Right hindlimb (tissue), 1 donor: ENCODE results near the gene PARVB.
A peak's percentile ranks its signal among the peaks of the same experiment; 100 is the strongest.

Experiments
- DNase-seq: peaks from one replicate; pipeline ENCODE4 v3.0.0-alpha.2; 2018

The PARVB gene

DNA sequence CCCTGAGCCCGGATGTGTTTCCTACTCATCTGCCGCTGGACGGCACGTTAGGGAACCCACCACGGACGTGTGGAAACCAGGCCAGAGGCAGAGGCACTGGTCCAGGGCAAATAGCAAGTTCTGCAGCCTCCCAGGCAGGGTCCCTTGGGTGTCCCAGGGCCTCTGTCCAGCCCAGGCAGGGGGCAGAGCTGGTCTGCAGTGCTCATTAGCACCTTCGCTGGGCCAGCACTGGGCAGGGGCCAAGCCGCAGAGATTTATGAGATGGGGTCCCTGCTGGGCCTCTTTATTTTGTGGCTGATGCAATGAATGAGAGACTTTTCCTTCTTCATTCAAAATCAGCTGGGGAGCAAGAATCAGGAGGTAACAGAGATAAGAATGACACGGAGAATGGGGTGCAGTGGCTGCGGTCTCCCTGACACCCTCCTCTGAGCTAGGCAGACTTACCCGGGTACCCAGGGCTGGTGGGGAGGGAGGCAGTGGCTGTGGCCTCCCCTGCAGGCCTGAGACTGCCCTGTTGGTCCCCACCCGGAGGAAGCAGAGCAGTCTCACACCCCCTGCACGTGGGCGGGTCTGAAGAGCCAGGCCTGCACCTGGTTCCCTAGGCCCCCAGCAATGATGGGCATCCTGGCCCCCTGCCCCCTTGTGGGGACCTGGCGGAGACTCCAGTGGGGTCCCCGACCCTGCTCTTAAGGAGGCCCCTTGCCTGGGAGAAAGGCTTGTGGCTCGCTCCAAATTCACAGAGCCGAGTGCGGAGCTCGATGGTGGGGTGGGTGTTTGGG lies 142.6 kb downstream of the PARVB start:
- peak; percentile 43 for DNase-seq

DNA sequence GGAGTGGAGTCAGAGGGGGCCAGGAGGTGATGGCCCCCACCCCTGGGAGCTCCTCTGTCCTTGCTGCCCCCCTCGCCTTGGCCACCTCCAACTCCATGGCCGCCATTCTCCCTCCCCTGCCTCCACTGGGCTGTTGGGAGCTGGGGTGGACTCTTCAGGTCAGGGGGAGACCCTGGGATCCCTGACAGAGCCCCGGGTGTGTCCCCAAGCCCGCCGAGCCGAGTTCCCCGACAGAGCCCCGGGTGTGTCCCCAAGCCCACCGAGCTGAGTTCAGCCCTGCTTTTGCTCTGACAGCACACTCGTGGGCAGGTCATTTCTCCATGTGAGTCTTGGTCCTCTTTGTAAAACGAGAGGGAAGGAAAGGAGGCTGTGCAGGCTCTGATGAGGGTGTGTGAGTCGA lies 143.4 kb downstream of the PARVB start:
- no peak for DNase-seq

DNA sequence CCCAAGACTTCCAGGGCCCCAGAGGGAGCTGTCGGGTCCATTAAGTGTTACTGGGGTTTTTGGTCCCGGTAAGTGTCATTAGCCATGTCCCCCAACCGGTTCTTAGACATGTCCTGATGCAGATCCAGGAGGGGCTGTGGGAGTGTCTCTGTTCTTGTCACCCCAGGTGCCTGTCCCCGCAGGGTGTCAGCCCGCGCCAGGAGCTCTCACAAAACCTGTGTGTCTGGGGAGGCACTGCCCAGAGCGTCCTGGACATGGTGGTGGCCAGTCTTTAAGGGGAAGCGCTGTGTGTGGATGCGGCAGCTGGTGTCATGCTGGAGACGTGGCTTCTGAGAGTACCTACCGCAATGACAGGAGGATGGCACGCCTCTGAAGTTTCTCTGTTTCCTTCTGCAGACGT lies 144.1 kb downstream of the PARVB start:
- no peak for DNase-seq

DNA sequence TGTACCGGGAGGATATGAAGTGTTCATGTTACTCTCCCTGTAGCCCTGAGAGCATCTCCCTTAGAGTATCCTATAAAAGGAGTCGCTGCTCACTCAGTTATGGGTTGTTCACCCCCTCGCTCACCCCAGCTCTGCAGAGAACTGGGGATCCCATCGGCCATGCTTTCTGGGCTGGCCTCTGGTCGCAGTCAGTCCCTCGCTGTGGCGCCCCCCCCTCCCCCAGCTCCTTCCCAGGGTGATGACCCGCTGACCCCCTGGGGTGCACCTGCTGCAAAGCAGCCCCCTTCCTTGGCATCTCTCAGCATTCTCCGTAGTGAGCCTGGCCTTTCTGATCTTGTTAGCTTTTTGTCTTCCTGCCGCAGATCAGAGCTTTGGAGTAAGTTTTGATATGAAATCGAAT lies 146.4 kb downstream of the PARVB start:
- no peak for DNase-seq

DNA sequence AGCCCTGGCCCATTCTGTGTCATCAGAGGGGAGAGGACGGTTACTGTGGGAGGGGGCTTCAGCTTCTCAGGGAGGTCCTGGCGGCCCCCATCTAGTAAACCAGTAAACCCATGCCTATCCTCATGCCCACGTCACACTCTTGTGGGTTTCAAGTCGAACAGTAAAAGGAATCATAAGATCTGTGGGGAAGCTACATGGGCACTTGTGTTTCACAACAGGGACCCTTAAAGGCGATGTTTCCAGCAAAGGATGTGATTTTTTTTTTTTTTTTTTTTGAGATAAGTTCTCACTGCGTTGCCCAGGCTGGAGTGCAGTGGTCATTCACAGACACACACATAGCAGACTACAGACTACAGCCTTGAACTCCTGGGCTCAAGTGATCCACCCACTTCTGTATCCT lies 147.5 kb downstream of the PARVB start:
- DNase-seq, result no peak

DNA sequence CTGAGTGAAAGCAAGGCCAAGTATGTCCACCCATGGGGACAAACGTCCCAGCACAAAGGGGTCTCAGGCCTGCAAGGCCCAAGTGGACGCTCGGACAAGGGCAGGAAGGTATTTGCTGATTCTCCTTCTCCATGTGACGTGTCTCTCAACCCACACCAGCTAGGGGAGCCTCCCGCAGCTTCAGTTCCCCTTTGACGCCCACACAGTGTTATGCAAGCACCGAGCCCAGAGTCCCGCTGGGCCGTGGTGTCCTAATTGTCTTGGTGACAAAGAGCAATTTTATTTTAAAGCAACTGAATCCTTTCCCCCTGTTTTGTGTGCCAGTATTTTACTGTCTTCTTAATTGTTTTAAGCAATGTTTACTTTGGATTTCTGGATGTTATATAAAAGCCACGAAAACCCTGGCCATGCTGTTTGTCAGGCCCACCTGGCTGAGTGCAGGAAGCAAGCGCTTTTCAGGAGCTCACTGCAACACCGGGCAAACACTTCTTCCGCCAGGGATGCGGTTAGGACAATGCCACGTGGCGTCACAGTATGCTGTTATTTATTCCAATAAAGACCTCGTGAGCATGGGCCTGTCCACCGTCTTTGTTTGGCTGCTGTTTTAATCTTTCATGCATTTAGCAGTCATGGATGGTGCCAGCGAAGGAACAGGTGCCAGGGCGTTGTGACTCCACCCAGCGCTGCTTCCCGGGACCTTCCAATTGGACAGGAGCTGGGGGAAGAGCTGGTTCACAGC lies 148.4 kb downstream of the PARVB start:
- DNase-seq, result no peak

DNA sequence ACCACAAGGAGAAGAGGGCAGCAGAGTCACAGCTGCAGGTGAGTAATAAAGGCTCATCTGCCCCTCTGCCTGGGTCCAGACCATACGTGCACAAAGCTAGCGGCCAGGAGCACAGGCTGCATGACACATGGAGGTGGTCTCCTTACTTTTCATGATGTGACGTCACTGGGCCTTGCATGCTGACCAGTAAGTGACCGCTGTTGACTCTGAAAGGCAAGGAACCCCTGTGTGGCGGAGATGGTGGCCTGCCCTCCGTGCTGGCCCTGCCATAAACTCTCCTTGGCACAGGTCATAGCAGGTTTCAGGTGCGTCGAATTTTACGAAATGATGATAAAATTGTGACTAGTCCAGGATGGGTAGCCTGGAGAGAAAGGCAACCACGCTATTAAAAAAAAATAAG lies 149.1 kb downstream of the PARVB start:
- DNase-seq, result no peak

DNA sequence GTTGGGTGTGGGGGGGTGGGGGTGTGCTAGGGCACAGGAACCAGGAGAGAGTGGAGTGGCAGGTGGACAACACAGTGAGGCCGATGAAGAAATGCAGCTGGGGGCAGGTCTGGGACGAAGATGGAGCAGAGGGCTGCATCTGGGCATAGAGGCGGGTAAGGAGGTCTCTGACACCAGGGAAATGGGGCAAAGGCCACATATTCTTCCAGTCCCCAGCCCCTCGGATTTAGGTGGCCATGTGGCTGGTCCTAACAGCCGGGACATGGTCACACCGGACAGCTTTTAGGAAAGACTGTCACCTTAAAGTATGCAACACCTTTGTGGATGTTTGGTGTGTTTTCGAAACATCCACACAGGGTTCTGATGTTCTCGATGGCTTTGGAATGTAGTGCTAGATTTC lies 151.6 kb downstream of the PARVB start:
- no peak for DNase-seq

DNA sequence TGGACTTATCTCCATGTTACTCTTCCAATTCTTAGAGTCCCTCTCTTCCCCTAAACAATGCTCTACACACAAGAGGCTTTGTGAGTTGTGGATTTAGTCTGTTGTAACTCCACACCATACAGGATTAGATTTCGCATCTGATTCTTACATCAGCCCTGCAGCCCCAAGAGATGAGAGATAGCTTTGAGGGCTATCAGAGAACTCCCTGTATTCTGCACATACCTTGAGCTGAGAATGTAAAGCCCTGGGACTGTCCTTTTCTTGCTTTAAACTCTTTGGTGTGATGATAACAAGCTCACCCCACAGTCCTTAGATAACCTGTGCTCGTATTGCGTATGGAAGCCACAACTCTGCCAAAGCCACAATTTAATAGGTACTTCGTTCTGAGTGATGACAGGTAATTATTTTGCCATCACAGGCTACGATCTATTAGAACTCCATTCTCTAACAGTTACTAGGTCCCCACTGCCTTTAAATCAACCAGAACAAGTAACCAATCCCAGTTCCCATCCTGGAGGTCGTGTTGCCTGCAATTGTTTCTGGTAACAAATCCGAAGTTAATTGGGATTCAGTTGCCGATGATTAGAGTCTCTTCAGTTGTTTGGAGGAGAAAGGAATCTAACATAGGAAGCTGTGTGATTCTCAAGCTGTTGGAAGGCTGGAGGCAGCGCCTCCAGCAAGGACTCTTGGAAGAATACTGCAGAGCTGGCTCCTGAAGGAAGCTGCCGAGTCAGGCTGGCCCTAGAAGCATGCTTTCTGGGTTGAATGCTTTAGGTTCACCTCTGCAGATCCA lies 155.3 kb downstream of the PARVB start:
- DNase-seq, result no peak

DNA sequence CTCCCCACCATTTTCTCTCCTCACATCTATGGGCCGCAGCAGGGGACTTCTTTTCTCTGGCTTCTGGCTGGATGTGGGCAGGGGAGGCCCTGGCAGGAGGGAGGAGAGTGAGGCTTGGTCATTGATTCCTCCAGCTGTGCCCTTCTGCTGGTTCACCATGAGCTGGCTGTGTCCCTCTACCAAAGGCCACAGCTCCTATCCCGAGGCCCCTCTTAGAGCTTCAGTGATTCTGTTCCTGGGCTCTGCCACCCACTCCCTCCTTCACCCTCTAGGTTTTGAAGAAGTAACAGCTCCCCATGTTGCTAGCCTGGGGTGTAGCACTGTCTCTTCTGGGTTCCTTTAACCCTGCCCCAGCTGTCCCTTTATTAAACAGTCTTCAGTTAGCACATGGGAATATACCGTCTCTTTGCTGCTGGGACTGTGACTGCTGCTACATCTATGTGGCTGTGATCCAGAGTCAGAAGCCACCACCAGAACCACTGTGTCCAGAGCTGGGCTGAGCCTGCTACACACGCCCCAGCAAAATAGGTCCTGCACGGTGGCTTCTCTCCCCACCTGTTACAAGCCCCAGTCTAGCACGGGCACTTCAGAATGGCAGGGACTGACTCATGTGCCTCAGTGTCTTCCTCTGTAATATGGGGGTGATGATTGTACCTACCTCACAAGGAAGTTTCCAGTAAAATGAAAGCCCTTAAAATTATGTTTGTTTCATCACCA lies 156.0 kb downstream of the PARVB start:
- DNase-seq, result no peak

DNA sequence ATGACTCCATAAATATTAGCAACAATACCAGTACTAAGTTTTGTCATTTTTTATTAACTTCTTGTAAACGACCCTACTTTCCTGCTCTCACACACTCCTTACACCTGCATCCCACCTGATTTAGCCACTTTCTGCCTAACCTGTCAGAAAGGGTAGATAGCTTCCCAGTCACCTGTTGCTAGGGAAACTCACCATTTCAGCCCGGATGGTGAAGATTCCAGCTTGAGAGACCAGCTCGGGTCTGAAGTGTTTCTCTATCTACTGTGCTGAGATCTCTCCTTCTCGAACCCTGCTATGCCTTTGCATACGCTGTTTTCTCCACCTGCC lies 156.6 kb downstream of the PARVB start, which contains the start of gene PARVG:
Gene PARVG, plus strand, starts transcription at position 220 of the 327 bp plus-strand sequence. CDS start 2,405 bp downstream, outside the sequence.
- DNase-seq, result no peak

DNA sequence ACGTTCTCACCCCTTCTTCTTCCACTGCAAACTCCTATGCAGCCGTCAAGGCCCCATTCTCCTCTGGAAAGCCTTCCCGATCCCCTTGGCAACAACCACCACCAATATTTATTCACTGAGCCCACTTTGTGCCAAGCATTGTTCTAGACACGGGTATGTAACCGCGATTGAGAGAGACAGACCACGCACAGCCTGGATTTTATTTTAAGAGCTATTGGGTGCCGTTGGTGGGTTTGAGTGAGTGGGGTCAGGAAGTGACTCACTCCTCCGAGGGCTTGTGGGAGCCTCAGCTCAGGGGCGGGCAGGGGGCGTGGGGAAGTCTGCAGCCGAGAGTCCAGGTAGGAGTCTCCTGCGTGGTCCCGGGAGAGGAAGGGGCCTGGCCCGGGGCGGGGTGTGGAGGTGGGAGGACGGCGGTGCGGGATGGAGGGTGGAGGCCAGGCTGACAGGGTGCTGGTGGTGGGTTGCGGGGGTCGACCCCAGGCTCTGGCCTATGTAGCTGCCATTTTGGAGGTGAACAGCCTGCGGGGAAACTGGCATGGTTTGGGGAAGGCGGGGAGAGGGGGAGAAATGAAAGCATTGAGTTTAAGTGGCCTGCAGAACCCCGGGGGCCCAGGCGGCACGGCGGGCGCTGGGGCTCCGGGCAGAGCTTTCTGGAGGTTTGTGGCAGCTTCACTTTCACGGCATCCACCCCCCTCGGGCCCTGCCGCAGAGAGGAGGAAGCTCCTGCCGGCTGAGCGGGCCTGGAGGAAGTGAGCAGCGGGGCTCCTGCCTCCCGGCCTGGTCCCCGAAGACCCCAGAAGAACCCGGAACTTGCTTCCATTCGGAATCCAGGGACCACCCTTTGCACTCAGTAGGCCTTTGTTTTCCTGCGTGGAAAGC lies 157.2 kb downstream of the PARVB start:
- no peak for DNase-seq

DNA sequence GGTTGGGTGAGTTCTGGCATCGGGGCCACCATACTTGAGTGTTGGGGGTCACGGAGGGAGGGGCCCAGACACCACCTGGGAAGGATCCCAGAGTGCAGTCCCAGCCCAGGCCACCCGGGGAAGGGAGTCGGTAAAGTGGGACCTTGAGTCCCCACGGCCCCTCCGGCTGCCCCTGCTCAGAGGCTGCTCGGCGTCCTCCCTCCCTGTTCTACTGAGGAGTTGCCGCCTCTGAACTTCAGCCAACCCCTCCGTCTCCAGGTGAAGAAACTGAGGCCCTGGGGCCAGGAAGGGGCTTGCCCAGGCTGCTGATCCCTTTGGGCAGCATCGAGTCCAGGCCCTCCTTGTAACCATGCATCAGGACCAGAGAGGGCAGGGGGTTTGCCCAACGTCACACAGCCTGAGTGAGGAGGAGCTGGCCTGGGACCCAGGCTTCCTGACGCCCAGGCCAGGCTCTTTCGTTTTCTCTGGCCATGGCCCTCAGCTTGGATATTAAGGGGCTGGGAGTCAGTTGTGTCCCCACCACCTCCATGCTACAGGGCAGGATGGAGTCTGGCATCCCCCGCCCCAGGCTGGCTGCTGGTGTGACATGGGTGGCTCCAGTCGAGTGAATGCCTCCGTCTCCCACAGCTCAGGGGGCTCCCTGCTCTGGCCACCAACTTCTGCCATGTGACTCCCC lies 157.9 kb downstream of the PARVB start:
- no peak for DNase-seq

DNA sequence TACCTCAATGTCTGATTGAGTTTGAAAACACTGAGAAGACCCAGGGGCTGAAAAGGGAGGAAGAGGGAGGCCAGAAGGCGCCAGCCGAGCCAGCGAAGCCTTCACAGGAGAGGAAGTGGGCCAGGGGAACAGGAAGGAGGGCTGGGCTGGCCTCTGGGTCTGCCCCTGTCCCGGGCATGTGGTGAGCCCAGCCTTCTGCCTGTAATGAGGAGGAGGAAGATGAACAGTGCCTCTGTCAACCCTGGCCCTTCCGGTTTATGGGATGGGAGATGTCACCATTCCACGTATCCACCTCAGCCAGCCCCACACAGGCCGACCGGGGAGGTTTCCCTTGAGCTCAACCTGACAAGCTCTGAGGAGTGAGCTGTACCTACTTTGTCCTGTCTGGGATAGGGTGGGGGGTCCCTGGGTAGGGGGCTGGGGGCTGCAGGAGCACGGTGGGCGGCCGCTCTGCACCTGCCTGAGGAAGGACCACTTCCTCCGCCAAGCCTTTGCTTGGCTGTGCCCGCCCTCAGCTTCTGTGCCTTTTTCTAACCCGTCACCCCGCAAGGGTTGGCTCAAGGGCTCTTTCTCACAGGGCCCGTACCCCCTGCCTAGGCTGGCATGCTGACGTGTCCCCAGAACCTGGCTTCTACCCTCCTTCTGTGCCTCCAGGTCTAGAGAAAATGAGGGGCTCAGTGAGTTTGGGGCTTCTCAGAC lies 158.6 kb downstream of the PARVB start:
- DNase-seq, result no peak

DNA sequence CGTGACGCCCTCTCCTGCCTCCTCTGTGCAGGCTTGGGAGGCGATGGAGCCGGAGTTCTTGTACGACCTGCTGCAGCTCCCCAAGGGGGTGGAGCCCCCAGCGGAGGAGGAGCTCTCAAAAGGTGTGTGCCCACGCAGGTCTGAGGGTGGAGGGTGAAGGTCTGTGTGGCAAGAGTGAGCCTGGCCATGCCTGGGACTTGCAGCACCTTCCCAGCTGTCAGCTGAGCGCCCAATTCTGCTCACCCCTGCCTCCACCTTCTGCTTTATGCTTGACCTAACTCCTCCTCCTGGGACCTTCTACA lies 159.1 kb downstream of the PARVB start:
- no peak for DNase-seq

DNA sequence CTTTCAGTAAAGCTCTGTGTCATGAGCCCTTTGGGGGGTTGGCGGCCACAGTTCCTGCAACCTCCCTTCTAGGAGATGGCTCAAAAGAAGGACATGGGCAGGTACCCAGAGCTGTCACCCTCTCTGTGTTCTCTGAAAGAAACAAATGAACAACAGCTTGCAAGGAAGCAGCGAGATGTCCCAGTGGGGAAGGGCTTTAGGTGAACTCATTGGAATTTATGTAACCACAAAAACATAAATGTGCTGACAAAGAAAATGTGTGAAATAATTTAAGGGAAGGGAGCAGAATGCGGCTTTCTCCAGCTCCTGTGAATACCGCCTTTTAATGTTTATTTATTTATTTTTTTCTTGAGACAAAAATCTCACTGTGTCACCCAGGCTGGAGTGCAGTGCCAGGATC lies 159.9 kb downstream of the PARVB start:
- no peak for DNase-seq

DNA sequence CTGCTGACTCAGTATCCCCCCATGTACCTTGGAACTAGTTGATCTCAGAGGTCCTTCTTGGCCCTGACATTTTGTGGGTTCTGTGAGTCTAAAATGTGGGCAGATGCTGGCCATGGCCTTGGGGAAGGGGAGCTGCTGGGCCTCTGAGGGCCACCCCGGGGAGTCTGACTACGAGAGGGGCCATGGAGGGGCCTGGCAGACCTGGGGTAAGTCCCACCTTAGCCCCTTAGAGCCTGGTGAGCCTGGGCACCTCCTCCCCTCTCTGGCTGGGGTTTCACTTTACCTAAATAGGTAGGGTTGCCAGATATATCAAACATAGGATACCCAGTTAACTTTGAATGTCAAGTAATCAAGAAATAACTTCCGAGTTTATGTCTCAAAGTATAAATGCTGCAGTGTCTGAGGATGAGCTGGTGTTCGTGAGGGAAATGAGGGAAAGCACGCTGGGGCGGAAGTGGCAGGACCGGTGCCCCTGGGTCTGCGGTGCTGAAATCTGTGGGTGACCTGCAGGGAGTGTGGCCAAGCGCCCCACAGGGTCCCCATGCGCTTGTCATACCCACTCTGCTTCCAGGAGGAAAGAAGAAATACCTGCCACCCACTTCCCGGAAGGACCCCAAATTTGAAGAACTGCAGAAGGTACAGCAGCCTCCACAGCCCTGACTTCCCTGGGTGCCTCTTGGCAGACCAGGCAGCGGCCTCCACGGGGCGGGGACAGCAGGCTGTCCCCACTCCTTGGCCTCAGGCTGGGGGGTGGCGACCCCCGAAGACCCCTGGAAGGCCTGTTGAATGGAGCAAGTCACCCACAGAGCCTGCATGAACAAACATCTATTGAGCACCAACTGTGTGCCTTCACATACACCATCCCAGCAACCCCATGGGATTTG lies 161.4 kb downstream of the PARVB start:
- DNase-seq, result no peak

DNA sequence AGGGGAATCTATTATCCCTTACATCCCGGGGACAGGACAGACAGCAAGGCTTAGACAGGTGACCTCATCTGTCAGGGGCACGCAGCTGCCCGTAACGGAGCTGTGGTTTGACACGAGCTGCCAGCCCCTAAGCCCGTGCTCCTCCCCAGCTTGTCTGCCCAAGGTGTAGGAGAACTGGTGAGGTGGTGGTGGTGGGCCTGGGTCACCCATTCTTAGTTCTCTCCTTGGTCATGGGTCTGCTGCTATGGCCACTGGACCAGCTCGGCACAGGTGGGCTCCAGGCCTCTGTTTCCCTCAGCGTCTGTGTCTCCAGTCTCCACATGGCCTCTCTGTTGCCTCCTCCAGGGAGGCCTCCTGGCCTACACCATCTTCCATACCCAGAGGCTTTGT lies 162.0 kb downstream of the PARVB start:
- no peak for DNase-seq

DNA sequence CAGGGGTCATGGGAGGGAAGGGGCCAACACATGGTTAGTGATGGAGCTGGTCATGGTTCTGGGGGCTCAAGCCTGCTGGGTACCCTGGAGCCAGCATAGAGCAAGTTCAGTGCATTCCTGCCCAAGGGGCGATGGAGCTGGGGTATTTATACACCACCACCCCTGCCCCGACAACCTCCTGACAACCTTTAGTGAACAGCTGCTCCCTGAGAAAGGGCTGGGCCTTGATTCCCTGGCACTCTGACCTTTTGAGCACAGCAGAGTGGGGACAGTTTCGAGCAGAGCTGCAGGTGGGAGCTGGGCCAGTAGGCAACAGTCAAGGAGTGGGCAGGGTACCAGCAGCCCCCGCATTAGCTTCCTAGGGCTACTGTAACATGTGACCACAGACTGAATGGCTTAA lies 162.6 kb downstream of the PARVB start:
- DNase-seq, result no peak

DNA sequence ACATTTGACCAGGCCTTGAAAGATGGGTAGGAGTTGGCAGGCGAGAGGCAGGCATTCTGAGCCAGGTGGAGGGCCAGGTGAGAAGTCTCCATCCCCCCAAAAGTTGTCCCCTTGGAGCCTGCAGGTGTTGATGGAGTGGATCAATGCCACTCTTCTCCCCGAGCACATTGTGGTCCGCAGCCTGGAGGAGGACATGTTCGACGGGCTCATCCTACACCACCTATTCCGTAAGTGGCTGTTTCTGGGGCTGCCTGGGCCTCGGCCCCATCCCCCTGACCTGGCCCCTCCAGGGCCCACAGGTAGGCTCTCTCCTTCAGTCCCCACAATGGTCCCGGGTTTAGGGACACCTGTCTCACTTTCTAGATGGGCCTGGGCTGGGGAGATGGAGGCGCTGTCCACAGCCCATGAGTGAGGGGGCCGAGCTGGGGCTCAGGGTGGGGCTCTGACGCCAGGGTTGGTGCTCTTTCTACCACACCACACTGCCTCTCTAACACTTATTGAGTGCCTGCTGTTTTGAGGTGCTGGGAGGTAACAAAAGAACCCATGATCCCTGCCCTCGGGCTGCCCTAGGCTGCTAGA lies 163.6 kb downstream of the PARVB start:
- DNase-seq, result no peak
